MM.1S (cell line): ENCODE results near the gene MYO9A.
"Not testable (repeated sequence)": the region's sequence is repeated elsewhere in the genome, so short reads cannot be mapped to it uniquely, and the experiment has no call there.

Source experiments
- EZH2 ChIP-seq: fragments of 300-600 bp; sonication (generic); optimal IDR thresholded peaks from 2 replicates; pipeline ENCODE3; 2017; ENCODE audit warnings: low read depth, mild to moderate bottlenecking, antibody characterized with exemption, low read length, mixed read lengths
- TF ChIP-seq, protein P1 (sequence below): fragments of 300-600 bp; sonication (generic); IDR thresholded peaks from 2 replicates; pipeline ENCODE4 v1.5.1; 2016; ENCODE audit warnings: antibody characterized with exemption, low read length, mixed read lengths

DNA sequence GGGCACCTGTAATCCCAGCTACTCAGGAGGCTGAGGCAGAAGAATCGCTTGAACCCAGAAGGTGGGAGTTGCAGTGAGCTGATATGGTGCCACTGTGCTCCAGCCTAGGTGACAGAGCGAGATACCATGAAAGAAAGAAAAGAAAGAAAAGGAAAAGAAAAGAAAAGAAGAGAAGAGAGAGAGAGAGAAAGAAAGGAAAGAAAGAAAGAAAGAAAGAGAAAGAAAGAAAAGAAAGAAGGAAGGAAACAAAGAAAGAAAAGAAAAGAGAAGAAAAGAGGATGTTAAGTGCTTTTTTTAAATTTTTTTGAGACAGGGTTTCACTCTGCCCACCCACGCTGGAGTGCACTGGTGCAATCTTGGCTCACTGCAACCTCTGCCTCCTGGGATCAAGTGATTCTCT lies 103.4 kb downstream of the MYO9A start:
- TF ChIP-seq, protein P1, sequence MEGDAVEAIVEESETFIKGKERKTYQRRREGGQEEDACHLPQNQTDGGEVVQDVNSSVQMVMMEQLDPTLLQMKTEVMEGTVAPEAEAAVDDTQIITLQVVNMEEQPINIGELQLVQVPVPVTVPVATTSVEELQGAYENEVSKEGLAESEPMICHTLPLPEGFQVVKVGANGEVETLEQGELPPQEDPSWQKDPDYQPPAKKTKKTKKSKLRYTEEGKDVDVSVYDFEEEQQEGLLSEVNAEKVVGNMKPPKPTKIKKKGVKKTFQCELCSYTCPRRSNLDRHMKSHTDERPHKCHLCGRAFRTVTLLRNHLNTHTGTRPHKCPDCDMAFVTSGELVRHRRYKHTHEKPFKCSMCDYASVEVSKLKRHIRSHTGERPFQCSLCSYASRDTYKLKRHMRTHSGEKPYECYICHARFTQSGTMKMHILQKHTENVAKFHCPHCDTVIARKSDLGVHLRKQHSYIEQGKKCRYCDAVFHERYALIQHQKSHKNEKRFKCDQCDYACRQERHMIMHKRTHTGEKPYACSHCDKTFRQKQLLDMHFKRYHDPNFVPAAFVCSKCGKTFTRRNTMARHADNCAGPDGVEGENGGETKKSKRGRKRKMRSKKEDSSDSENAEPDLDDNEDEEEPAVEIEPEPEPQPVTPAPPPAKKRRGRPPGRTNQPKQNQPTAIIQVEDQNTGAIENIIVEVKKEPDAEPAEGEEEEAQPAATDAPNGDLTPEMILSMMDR: not testable (repeated sequence)
- not testable (repeated sequence) for TF ChIP-seq EZH2
